ENCODE results near the gene NR1D1. TPM values are rescaled to one million over a fixed set of nuclear protein-coding genes. Genes with fewer than 3 reads are reported as not detected.
A peak's percentile ranks its signal among the peaks of the same experiment; 100 is the strongest.

Gene NR1D1
- total and polyA plus RNA-seq, 2 of the 13 experiments (the other 11 are each of a cell fraction or from before 2014, with no cell fraction given), result 2.1 to 2.7 TPM

DNA sequence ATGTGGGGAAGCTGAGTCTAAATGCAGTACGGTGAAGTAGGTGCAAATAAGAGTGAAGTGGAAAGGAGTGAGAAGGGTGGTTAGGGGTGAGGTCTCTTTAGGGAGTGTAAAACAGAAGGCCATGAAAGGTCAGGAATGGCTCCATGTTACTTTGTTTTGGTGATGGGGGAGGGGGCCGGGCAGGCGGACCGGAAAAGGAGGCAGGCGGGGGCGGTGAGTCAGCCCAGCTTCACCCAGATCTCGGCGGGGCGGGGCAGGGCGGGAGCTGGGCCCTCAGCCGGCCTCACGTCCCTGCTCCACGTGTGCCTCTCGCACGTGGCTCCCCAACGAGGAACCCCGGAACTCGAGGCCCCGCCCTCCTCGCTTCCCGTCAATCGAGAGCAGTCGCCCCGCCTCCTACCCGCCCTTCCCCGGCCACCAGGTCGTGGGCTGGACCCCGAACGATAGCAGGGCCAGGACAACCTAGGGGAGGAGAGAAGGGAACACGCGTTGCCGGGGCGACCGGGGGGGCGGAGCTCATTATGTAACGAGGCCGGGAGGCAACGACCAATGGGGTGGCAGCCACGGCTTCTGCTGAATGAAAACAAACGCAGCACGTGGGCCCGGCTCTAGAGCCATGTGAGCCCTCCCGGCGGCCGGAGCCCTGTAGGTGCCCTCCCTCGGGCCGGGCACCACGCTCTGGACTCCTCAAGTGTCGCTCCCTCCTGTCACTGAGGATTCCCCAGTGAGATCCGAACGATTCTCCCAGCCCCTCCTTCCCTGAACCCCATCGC is 1.4 kb downstream of the NR1D1 start (continued):
- TF ChIP-seq, protein P1, sequence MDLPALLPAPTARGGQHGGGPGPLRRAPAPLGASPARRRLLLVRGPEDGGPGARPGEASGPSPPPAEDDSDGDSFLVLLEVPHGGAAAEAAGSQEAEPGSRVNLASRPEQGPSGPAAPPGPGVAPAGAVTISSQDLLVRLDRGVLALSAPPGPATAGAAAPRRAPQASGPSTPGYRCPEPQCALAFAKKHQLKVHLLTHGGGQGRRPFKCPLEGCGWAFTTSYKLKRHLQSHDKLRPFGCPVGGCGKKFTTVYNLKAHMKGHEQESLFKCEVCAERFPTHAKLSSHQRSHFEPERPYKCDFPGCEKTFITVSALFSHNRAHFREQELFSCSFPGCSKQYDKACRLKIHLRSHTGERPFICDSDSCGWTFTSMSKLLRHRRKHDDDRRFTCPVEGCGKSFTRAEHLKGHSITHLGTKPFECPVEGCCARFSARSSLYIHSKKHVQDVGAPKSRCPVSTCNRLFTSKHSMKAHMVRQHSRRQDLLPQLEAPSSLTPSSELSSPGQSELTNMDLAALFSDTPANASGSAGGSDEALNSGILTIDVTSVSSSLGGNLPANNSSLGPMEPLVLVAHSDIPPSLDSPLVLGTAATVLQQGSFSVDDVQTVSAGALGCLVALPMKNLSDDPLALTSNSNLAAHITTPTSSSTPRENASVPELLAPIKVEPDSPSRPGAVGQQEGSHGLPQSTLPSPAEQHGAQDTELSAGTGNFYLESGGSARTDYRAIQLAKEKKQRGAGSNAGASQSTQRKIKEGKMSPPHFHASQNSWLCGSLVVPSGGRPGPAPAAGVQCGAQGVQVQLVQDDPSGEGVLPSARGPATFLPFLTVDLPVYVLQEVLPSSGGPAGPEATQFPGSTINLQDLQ (CRISPR knock-in tag; IDR thresholded peaks at IDR 0.05), result peak; percentile 85; the same call in 1 of the 2 replicates
- TF ChIP-seq BCL6 (CRISPR knock-in tag; IDR thresholded peaks at IDR 0.05) (peak; percentile 93), ZNF761 (CRISPR knock-in tag; conservative IDR thresholded peaks at IDR 0.05) (peak; percentile 96; the same call in 1 of the 2 replicates), SATB2 (CRISPR knock-in tag; IDR thresholded peaks at IDR 0.05) (peak; percentile 83), KAT7 (CRISPR knock-in tag; IDR thresholded peaks at IDR 0.05; ENCODE audit: borderline replicate concordance) (peak; percentile 98), ZNF337 (CRISPR knock-in tag; IDR thresholded peaks at IDR 0.05; ENCODE audit: borderline replicate concordance, low read depth) (peak; percentile 86; the same call in 1 of the 2 replicates), SIX1 (CRISPR knock-in tag; IDR thresholded peaks at IDR 0.05; ENCODE audit: borderline replicate concordance) (peak; percentile 57; the same call in 1 of the 2 replicates), ZBTB3 (CRISPR knock-in tag; IDR thresholded peaks at IDR 0.05; ENCODE audit: borderline replicate concordance, low read depth) (peak; percentile 45; the same call in 1 of the 2 replicates), ZNF232 (CRISPR knock-in tag; IDR thresholded peaks at IDR 0.05; ENCODE audit: borderline replicate concordance) (peak; percentile 77; the same call in 1 of the 2 replicates), ZNF136 (CRISPR knock-in tag; IDR thresholded peaks at IDR 0.05; ENCODE audit: low read depth) (peak; percentile 75; the same call in 1 of the 2 replicates), HNRNPH1 (optimal IDR thresholded peaks at IDR 0.05; ENCODE audit: low read depth, low read length) (no peak), ZFX (CRISPR knock-in tag; IDR thresholded peaks at IDR 0.05; ENCODE audit: low read depth) (peak; percentile 91)
- TF ChIP-seq, protein P2, sequence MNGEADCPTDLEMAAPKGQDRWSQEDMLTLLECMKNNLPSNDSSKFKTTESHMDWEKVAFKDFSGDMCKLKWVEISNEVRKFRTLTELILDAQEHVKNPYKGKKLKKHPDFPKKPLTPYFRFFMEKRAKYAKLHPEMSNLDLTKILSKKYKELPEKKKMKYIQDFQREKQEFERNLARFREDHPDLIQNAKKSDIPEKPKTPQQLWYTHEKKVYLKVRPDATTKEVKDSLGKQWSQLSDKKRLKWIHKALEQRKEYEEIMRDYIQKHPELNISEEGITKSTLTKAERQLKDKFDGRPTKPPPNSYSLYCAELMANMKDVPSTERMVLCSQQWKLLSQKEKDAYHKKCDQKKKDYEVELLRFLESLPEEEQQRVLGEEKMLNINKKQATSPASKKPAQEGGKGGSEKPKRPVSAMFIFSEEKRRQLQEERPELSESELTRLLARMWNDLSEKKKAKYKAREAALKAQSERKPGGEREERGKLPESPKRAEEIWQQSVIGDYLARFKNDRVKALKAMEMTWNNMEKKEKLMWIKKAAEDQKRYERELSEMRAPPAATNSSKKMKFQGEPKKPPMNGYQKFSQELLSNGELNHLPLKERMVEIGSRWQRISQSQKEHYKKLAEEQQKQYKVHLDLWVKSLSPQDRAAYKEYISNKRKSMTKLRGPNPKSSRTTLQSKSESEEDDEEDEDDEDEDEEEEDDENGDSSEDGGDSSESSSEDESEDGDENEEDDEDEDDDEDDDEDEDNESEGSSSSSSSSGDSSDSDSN (CRISPR knock-in tag; IDR thresholded peaks at IDR 0.05), result peak; percentile 84
- TF ChIP-seq, protein P3, sequence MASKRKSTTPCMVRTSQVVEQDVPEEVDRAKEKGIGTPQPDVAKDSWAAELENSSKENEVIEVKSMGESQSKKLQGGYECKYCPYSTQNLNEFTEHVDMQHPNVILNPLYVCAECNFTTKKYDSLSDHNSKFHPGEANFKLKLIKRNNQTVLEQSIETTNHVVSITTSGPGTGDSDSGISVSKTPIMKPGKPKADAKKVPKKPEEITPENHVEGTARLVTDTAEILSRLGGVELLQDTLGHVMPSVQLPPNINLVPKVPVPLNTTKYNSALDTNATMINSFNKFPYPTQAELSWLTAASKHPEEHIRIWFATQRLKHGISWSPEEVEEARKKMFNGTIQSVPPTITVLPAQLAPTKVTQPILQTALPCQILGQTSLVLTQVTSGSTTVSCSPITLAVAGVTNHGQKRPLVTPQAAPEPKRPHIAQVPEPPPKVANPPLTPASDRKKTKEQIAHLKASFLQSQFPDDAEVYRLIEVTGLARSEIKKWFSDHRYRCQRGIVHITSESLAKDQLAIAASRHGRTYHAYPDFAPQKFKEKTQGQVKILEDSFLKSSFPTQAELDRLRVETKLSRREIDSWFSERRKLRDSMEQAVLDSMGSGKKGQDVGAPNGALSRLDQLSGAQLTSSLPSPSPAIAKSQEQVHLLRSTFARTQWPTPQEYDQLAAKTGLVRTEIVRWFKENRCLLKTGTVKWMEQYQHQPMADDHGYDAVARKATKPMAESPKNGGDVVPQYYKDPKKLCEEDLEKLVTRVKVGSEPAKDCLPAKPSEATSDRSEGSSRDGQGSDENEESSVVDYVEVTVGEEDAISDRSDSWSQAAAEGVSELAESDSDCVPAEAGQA (IDR thresholded peaks at IDR 0.05; ENCODE audit: low read depth), result peak; percentile 35; the same call in 1 of the 2 replicates
- TF ChIP-seq, protein P3 (CRISPR knock-in tag; IDR thresholded peaks at IDR 0.05; ENCODE audit: borderline replicate concordance), result peak; percentile 79; the same call in 1 of the 2 replicates
- TF ChIP-seq, protein P4, sequence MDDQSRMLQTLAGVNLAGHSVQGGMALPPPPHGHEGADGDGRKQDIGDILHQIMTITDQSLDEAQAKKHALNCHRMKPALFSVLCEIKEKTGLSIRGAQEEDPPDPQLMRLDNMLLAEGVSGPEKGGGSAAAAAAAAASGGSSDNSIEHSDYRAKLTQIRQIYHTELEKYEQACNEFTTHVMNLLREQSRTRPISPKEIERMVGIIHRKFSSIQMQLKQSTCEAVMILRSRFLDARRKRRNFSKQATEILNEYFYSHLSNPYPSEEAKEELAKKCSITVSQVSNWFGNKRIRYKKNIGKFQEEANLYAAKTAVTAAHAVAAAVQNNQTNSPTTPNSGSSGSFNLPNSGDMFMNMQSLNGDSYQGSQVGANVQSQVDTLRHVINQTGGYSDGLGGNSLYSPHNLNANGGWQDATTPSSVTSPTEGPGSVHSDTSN (CRISPR knock-in tag; IDR thresholded peaks at IDR 0.05; ENCODE audit: borderline replicate concordance), result no peak
